KMS-11 (cell line): ENCODE results near the gene ANKFY1.

ENCODE experiments used
- H2AFZ ChIP-seq: fragments of 200-600 bp; sonication (generic); 2 replicates; pipeline ENCODE4 v1.6.1; 2016; ENCODE audit warnings: antibody characterized with exemption, mixed run types, low read depth
- H3K27ac ChIP-seq: fragments of 200-600 bp; sonication (generic); 2 replicates; pipeline ENCODE4 v1.6.1; 2016; ENCODE audit warnings: mild to moderate bottlenecking, mixed run types
- H3K27me3 ChIP-seq: fragments of 200-600 bp; sonication (generic); 2 replicates; pipeline ENCODE4 v1.6.1; 2017; ENCODE audit warnings: mild to moderate bottlenecking, low read depth, mixed run types, moderate library complexity; ENCODE audit not compliant: insufficient read depth
- H3K36me3 ChIP-seq: fragments of 200-600 bp; sonication (generic); 2 replicates; pipeline ENCODE4 v1.6.1; 2017; ENCODE audit warnings: mild to moderate bottlenecking, mixed run types; ENCODE audit not compliant: insufficient read depth
- H3K4me1 ChIP-seq: fragments of 200-600 bp; sonication (generic); 2 replicates; pipeline ENCODE4 v1.6.1; 2016; ENCODE audit warnings: mild to moderate bottlenecking, low read depth, mixed run types; ENCODE audit not compliant: poor library complexity, severe bottlenecking
- H3K4me2 ChIP-seq: fragments of 200-600 bp; sonication (generic); 2 replicates; pipeline ENCODE4 v1.7.0; 2016; ENCODE audit warnings: mild to moderate bottlenecking, mixed run types
- H3K4me3 ChIP-seq: fragments of 200-600 bp; sonication (generic); IDR thresholded peaks from 2 replicates; pipeline ENCODE4 v1.6.1; 2017; ENCODE audit warnings: low read depth, low read length, mixed read lengths; ENCODE audit not compliant: insufficient read depth
- H3K79me2 ChIP-seq: fragments of 200-600 bp; sonication (generic); 2 replicates; pipeline ENCODE4 v1.6.1; 2016; ENCODE audit warnings: low read depth, mixed run types; ENCODE audit not compliant: insufficient read depth
- H3K9ac ChIP-seq: fragments of 200-600 bp; sonication (generic); 2 replicates; pipeline ENCODE4 v1.6.1; 2016; ENCODE audit warnings: mild to moderate bottlenecking, mixed run types
- H4K20me1 ChIP-seq: fragments of 200-600 bp; sonication (generic); 2 replicates; pipeline ENCODE4 v1.6.1; 2016; ENCODE audit warnings: mild to moderate bottlenecking, mixed run types; ENCODE audit not compliant: insufficient read depth
- TF ChIP-seq, protein P1 (sequence below): fragments of 200-600 bp; sonication (generic); conservative IDR thresholded peaks from 2 replicates; pipeline ENCODE4 v1.6.1; 2017; ENCODE audit warnings: low read depth, mild to moderate bottlenecking, antibody characterized with exemption, low read length, moderate library complexity, mixed read lengths

ANKFY1 gene

DNA sequence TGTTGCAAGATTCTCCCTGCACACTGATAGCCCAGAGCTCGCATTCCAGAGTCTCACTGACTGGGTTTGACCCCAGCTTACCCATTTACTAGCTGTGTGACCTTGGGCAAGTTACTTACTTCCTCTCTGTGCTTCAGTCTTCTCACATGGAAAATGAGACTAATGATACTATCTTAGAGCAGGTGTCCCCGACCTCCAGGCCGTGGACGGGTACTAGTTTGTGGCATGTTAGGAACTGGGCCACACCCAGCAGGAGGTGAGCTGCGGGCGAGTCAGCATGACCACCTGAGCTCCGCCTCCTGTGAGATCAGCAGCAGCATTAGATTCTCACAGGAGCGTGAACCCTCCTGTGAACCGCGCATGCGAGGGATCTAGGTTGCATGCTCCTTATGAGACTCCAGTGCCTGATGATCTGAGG is 15.8 kb downstream of the ANKFY1 start:
- H3K79me2 ChIP-seq = peaks cover 45% of the 10 kb centered on the region
- no peaks in the 10 kb centered on the region for H3K27me3 ChIP-seq
- no peak overlapping the region for H3K4me3 ChIP-seq
- no peak overlapping the region for H2AFZ ChIP-seq
- no peak overlapping the region for H3K27ac ChIP-seq
- no peak overlapping the region for H3K4me2 ChIP-seq
- no peaks in the 10 kb centered on the region for H3K36me3 ChIP-seq
- TF ChIP-seq, protein P1, sequence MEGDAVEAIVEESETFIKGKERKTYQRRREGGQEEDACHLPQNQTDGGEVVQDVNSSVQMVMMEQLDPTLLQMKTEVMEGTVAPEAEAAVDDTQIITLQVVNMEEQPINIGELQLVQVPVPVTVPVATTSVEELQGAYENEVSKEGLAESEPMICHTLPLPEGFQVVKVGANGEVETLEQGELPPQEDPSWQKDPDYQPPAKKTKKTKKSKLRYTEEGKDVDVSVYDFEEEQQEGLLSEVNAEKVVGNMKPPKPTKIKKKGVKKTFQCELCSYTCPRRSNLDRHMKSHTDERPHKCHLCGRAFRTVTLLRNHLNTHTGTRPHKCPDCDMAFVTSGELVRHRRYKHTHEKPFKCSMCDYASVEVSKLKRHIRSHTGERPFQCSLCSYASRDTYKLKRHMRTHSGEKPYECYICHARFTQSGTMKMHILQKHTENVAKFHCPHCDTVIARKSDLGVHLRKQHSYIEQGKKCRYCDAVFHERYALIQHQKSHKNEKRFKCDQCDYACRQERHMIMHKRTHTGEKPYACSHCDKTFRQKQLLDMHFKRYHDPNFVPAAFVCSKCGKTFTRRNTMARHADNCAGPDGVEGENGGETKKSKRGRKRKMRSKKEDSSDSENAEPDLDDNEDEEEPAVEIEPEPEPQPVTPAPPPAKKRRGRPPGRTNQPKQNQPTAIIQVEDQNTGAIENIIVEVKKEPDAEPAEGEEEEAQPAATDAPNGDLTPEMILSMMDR = no peak
- no peaks in the 10 kb centered on the region for H4K20me1 ChIP-seq
- H3K9ac ChIP-seq = no peak overlapping the region
- peaks cover 25% of the 10 kb centered on the region for H3K4me1 ChIP-seq

DNA sequence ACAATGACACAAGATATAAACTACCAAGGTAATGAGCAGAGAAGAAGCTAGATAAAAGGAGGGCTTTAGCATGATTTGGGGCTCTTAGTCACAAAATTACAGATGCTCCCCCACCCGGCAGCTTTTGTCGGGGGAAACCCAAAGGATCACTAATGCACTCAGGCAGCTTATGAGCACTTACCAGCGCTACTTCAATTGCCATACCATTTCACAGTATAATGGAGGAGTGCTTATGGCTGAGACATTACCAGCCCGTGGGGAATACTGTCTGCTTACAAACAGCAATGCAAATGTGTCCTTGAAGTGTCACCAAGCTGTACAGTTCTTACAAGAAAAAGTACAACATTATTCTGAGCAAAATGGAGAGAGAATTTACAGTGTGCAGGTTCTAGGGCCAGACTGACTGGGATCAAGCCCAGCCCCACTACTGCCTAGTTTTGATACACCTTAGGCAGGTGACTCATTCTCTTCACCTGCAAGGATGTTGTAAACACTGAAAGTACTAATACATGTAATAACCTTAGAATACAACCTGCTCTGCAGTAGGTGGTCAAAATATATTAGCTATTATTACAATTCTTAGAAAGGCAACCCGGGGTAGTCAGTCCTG is 16.3 kb downstream of the ANKFY1 start:
- no peak overlapping the region for H2AFZ ChIP-seq
- H3K9ac ChIP-seq = no peak overlapping the region
- H4K20me1 ChIP-seq = no peaks in the 10 kb centered on the region
- TF ChIP-seq, protein P1 = no peak
- peaks cover 40% of the 10 kb centered on the region for H3K79me2 ChIP-seq
- H3K36me3 ChIP-seq = no peaks in the 10 kb centered on the region
- no peak overlapping the region for H3K4me3 ChIP-seq
- H3K4me1 ChIP-seq = peaks cover 25% of the 10 kb centered on the region
- H3K4me2 ChIP-seq = no peak overlapping the region
- H3K27ac ChIP-seq = no peak overlapping the region
- no peaks in the 10 kb centered on the region for H3K27me3 ChIP-seq

DNA sequence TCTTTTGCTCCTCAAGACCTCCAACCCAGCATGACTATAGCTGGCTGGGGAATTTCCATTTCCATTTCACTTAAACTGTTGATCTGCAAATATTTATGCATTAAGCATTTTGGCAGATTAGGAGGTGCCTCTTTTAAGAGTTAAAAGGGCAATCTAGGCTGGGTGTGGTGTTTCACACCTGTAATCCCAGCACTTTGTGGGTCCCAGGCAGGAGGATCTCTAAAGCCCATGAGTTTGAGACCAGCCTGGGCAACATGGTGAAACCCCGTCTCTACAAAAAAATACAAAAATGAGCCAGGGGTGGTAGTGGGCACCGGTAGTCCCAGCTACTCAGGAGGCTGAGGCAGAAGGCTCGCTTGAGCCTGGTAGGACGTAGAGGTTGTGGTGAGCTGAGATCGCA is 17.1 kb downstream of the ANKFY1 start:
- H3K27me3 ChIP-seq = no peaks in the 10 kb centered on the region
- H3K4me1 ChIP-seq = peaks cover 25% of the 10 kb centered on the region
- no peaks in the 10 kb centered on the region for H4K20me1 ChIP-seq
- TF ChIP-seq, protein P1 = no peak
- H3K4me3 ChIP-seq = no peak overlapping the region
- no peak overlapping the region for H3K27ac ChIP-seq
- peaks cover 32% of the 10 kb centered on the region for H3K79me2 ChIP-seq
- H2AFZ ChIP-seq = no peak overlapping the region
- no peak overlapping the region for H3K9ac ChIP-seq
- H3K4me2 ChIP-seq = no peak overlapping the region
- no peaks in the 10 kb centered on the region for H3K36me3 ChIP-seq

DNA sequence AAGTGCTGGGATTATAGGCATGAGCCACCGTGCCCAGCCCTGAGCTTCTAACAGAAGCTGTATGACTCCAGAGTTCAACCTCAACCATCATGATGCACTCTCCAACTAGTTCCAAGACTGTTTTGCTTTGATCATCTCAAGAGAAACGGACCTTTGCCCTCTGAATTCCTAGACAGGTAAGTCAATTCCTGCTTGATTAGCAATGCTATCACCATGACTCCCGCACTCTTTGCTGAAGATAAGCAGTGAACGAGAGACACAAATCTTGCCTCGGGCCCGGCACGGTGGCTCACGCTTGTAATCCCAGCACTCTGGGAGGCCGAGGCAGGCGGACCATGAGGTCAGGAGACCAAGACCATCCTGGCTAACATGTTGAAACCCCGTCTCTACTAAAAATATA is 22.2 kb downstream of the ANKFY1 start:
- no peaks in the 10 kb centered on the region for H4K20me1 ChIP-seq
- no peaks in the 10 kb centered on the region for H3K36me3 ChIP-seq
- TF ChIP-seq, protein P1 = no peak
- H3K27me3 ChIP-seq = no peaks in the 10 kb centered on the region
- peaks cover under 1% of the 10 kb centered on the region for H3K4me1 ChIP-seq
- no peak overlapping the region for H3K4me2 ChIP-seq
- no peak overlapping the region for H3K27ac ChIP-seq
- no peak overlapping the region for H2AFZ ChIP-seq
- H3K4me3 ChIP-seq = no peak overlapping the region
- H3K9ac ChIP-seq = no peak overlapping the region
- H3K79me2 ChIP-seq = peaks cover 5% of the 10 kb centered on the region; the same call in 1 of the 2 replicates
